ENCODE data around the gene HLA-DMB. TPM values are rescaled to one million over a fixed set of nuclear protein-coding genes. Genes with fewer than 3 reads are reported as not detected.

Gene HLA-DMB
- 1.4 to 1.9 TPM (median 1.7 TPM) in 5 replicates for total RNA-seq (2022; extraction: Qiagen RNA extraction)

DNA sequence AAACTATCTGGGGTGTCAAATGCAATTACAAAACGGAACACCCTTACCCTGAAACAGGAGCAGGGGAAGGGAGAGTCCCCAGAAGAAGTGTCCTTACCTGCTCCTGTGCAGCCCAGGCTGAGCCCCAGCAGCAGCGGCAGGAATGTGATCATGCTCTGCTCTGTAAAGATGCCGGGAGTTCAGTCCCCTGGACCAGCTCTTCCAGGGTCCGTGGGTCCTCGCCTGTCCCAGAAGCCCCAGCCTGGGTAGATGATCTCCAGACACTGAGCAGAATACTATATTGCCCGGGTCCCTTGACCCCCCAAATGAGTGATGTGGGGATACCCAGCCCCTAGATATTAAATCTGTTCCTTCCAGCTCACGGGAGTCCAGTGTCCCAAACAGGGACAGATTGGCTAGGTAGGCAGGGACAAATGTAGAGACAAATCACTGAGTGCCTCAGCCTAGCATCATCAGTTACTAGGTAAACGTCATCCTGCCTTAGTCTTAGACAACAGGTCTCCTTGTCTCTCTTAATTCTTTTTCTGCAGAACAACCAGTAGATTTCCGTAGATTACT is at the start of gene HLA-DMB:
Gene HLA-DMB, minus strand, starts transcription at position 373 of the 558 bp plus-strand sequence. Its CDS starts 221 bp downstream, at position 152.

DNA sequence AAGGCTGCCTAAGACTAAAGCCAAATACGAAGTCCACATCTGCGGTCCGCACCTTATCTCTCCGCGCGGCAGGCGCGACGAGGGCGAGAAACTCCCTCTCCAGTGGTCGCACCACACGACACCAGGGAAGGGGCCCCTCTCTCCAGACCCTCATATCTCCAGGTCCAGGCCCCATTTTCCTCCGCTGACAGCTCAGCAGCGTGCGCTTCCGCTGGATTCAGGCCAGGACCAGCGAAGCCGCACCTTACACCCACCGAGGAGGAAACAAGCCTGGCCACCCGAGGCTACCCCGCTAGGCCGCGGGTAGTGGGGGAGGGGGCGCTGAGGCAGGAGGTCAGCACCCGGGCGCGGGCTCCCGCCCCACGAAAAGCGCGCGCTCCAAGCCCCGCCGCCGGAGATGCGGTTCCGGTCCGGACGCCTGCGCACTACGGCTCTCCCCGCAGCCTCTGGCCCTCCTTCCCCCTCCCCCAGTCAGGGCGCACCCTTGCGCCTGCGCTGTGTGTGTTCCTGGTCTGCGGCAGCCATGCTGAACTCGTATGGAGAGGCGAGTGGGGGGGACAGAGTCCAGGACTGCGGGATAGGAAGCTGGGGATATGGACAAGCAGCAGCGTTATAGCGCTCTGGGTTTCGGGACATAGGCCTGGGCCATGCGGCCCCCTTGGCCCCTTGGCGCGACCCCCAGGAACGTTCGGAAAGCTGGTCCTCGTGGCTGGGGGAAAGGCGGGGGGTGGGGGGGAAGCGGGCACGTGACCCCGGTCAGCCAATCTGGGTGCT is 27.5 kb upstream of the HLA-DMB start, which contains the start of gene BRD2:
Gene BRD2, plus strand, starts transcription at position 502 of the 774 bp plus-strand sequence. CDS start 4,305 bp downstream, outside the sequence.

DNA sequence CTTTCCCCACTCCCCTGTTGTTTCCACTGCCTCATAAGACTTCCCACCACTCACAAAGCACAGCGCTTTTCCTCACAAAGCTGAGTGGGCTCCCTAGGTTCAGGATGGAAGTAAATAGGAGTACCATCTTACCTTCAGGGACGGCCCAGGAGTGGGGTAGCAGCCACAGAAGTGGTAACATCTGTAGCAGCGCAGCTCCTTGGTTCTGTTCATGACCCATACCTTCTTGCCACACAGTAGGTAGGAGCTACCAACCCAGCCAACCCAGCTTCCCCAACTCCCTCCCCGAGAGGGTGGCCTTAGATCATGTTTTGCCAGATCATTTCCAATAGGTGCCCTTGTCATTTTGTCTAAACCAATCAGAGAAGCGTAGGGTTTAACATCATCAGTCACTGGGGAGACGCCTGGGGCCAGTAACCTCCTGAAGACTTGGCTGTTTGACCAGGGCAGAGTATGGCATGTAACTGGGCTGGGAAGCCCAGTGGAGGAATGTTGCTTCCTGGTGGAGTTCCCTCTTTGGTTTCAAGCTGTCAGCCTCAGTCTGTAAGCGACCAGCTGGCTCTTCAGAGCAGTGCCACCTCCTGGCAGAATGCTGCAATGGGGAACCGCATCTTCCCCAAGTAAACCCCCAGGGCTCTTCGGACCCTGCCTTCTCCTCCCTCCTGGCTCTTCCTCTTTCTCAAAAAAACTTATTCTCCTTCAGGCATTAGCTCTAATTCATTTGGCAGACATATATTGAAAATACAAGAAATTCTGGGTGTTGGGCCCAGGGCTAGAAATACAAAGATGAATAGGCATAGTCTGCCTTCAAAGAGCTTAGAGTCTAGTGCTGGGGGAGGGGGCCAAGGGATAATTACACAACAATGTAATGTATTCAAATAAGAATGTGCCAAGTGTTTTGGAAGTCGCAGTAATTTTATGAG is 12.2 kb upstream of the HLA-DMB start, which contains the start of gene HLA-DMA:
Gene HLA-DMA, minus strand, starts transcription at position 281 of the 923 bp plus-strand sequence. Its CDS starts 61 bp downstream, at position 220.

Other genes with a start within 250 kb of the HLA-DMB start
- gene HLA-DQA2, start 199.6 kb downstream of the HLA-DMB start, total RNA-seq (2022; extraction: Qiagen RNA extraction), result not detected in 5 replicates
- gene HLA-DQB2, start 177.5 kb downstream of the HLA-DMB start, total RNA-seq (2022; extraction: Qiagen RNA extraction), result not detected in 5 replicates
- gene HLA-DOB, start 124.0 kb downstream of the HLA-DMB start, total RNA-seq (2022; extraction: Qiagen RNA extraction), result 0.08 to 0.21 TPM (median 0.09 TPM) in 3 of 5 replicates, not detected in the others
- 16.4 to 22.6 TPM (median 18.9 TPM) in 5 replicates for gene TAP2, start 102.3 kb downstream of the HLA-DMB start, total RNA-seq (2022; extraction: Qiagen RNA extraction)
- 16.6 to 22.5 TPM (median 18.3 TPM) in 5 replicates for gene PSMB8, start 97.0 kb downstream of the HLA-DMB start, total RNA-seq (2022; extraction: Qiagen RNA extraction)
- 33.3 to 38.0 TPM (median 35.1 TPM) in 5 replicates for gene TAP1, start 87.3 kb downstream of the HLA-DMB start, total RNA-seq (2022; extraction: Qiagen RNA extraction)
- 15.3 to 22.0 TPM (median 17.4 TPM) in 5 replicates for gene PSMB9, start 86.8 kb downstream of the HLA-DMB start, total RNA-seq (2022; extraction: Qiagen RNA extraction)
- gene HLA-DMA, start 12.1 kb upstream of the HLA-DMB start, total RNA-seq (2022; extraction: Qiagen RNA extraction), result 2.5 to 3.9 TPM (median 3.3 TPM) in 5 replicates
- 105 to 148 TPM (median 138 TPM) in 5 replicates for gene BRD2, start 27.6 kb upstream of the HLA-DMB start, total RNA-seq (2022; extraction: Qiagen RNA extraction)
- 0.09 TPM in 1 of 5 replicates, not detected in the others for gene HLA-DOA, start 68.6 kb upstream of the HLA-DMB start, total RNA-seq (2022; extraction: Qiagen RNA extraction)
- gene HLA-DPA1, start 132.6 kb upstream of the HLA-DMB start, total RNA-seq (2022; extraction: Qiagen RNA extraction), result 0.09 to 0.11 TPM in 2 of 5 replicates, not detected in the others
- not detected in 5 replicates for gene HLA-DPB1, start 135.0 kb upstream of the HLA-DMB start, total RNA-seq (2022; extraction: Qiagen RNA extraction)